Activated CD4-positive, alpha-beta T cell treated with anti-CD3 and anti-CD28 coated beads, Interleukin-2, amount 50 U/mL, for 24 hours (primary cell): ENCODE data around the gene C2orf49.
"Not testable (repeated sequence)": the region's sequence is repeated elsewhere in the genome, so short reads cannot be mapped to it uniquely, and the experiment has no call there.

Experiments used
- DNase-seq, 2 donors: peaks; one replicate each; pipeline ENCODE4 v3.0.0-alpha.2; 2020; ENCODE audit warnings: low read depth in 1 of 2, low spot score in 1 of 2

C2orf49 gene

DNA sequence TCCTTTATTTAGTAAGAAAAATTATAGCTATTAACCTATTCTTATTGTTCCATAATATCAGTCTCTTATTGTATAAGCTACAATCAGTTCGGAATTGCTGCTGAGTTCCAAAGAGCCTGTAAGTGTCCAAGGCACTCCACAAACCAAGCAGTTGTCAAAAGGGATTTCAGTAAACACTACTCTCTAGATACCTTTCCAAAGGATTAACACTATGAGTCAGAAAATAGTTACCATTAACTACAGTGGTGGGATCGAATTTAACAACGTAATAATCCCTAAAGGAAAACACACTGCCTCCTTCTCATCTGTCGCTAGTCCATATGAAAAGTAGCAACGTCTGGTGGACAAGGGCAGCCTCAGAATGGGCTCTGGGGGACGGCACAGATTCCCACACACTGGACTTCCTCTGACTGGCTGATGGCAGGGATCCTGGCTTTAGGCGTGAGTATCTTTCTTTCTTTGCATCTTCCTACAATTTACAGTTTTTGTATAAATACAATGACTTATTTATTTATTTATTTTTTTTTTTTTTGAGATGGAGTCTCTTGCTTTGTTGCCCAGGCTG lies 16.6 kb upstream of the C2orf49 start:
- DNase-seq: no peak

DNA sequence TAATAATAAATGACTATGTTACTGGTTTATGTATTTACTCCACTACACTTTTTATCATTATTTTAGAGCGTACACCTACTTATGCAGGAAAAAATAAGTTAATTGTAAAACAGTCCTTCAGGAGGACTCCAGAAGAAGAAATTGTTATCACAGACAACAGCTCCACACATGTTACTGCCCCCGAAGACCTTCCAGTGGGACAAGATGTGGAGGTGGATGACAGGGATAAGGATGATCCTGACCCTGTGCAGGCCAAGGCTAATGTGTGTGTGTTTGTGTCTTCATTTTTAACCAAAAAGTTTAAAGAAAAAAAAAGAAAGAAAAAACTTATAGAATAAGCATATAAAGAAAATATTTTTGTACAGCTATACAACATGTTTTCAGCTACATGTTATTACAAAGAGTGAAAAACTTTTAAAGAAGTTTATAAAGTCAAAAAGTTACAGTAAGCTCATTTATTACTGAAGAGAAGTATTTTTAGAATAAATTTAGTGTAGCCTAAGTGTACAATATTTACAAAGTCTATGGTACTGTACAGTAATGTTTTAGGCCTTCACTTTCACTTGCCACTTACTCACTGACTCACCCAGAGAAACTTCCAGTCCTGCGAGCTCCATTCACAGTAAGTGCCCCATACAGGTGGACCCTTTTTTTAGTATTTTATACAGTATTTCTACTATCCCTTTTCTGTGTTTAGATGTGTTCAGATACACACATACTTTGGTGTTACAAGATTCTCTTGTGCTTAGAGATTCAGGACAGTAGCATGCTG lies 15.3 kb upstream of the C2orf49 start:
- DNase-seq: no peak

DNA sequence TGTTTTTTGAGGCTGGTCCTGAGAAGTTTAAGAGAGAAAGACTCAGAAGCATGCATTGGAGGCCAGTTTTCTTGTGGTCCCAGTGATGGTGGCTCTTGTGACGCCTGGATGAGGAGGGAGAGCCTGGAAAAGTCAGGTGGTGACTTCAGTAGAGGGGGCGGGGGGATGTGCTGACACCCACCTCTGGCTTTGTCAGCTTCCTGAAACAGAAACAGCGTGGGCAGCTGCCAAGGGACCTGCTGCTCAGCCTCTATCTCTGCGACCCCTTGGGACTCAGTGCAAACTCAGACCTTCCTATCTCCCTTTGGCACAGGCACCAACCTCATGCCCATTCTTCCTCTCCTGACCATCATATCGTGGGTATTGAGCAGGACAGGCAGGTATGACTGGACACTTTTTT lies 14.2 kb upstream of the C2orf49 start:
- DNase-seq: no peak

DNA sequence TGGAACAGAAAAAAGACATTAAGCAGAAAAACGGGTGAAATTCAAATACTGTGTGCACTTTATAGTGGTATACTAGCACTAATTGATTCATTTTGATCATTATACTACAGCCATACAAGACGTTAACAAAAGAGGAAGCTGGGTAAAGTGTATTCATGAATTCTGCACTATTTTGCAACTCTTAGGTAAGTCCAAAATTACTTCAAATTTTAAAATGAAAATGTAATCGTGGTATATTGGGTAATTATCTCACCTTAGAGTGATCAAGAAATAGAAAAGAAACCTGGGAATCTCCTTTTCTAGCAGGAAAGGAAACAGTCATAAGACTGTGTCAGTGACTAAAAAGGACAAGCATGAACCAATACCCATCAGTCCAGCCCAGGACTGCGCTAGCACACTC lies 13.2 kb upstream of the C2orf49 start:
- DNase-seq: no peak

DNA sequence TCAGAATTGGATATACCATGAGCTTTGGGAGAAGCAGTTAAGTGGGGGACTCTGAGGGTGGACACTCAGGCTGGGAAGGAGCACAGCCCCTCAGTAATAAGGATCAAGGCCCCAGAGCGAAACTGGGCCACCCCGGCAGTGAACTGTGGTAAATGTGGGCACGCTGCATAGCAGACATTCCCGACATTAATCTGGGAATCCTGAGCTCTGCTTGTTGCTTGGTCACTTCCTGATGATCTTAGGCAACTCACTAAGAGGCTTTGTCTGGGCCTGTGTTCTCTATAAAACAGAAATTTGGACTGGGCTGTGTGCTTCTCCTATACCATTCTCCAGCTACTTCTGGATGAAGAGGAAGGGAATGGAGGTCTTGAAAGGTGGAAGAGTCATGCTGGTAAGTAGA lies 12.6 kb upstream of the C2orf49 start:
- DNase-seq: no peak

DNA sequence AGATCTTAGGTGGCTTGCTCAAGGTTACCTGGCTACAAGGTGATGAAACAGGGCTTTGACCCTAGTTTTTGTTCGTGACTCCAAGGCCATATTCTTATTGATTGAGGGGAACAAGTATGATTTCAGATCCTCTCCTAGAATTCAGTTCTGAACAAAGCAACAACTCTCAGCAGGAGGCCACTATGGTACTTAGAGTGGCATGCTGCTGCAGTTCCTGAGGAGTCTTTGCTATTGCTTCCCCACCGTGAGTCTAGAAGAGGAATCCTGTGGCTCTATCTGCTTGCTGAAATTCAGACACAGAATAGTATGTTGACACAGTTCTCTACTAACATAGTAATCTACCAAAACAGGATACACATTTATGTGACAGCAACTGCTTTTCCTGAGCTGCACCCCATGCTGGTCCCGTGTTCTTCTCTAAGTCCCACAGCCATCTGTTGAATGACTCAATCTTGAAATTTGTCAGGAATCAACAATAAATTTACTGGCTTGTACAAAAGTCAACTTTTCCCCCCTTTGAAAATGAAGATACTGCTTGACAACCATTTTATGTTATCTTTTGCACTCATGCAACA lies 11.9 kb upstream of the C2orf49 start:
- DNase-seq: no peak

DNA sequence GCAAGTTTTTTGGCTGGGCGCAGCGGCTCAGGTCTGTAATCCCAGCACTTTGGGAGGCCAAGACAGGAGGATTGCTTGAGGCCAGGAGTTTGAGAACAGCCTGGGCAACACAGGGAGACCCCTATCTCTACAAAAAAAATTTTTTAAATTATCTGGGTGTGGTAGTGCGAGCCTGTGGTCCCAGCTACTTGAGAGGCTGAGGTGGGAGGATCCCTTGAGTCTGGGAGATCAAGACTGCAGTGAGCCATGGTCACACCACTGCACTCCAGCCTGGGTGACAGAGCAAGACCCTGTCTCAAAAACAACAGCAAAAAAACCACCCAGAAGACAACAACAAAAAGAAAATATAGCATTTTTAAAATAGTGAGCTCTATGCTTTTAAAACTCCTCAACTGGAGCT lies 10.1 kb upstream of the C2orf49 start:
- not testable (repeated sequence) for DNase-seq

DNA sequence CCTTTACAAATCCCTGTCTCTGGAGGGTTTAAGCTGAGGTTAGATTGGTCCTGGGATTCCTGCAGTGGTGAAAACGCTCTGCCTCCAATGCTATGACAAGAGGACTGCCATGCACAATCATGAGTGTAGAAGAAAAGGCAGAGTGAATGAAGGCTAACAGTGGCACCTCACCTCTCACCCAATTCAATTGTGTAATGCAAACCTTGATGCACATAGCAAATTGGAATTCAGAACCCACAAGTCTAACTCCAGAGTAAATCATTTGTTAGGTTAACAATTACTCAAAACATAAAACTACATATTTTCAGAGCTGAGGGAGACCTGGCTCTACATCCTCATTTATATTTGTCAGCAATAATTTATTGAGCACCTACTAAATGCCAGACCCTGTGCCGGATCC lies 9.7 kb upstream of the C2orf49 start:
- DNase-seq: no peak

DNA sequence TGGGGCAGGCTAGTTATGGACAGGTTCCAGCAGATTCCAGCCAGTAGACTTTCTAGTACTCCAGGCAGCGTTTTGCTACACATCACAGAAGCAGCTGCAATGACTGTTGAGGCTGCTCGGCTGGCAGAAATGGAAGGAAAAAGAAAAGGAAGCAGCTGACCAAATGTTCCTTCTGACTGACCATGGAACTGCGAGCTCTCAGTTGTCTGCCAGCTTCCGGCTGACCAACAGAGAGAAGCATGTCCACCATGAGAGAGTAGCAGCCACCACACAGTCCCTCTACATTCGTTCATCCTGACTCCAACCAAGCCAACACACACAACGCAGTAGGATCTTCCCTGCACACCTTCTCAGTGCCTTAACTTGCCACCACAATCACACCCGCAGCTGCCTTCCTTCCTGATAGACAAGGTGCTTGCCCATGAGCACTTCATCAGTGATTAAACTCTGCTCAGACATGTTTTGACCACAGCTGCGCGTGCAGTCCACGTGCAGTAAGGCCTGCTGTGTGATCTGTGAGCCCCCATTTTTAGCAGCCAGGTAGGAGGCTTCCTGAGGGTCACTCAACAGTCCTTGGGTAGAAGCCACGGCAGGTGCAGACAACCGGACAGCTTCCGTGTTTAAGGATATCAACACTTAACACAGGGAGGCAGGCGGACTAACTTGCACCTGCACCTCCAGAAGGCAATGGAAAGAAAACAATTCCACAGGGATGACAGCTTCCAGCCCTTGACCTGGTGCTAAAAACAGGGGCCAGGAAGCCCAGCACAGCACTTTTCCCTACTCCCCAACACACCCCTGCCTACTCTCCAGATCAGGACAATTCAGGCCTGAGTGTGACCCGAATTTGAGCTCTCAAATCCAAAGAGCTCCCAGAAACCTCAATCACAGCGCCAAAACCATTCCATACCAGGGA lies 8.8 kb upstream of the C2orf49 start:
- DNase-seq: peak in 1 of 2 donors; percentile 2

DNA sequence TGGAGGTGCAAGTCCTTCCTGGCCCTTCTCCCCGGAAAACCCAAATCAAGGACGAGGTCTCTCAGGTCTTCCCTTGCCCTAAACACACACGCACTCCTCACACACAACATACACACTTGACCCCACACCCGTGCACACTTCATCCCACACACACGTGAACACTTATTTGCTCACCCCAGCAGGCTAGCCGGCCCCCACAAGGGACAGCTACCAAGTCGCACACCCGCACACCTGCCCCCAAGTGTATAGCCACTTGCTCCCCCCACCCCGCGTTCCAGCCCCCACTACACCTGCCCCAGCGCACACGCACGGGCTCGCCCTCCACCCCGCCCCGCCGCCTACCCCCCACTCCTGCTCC lies 8.2 kb upstream of the C2orf49 start:
- peak in 1 of 2 donors; percentile 3 for DNase-seq

DNA sequence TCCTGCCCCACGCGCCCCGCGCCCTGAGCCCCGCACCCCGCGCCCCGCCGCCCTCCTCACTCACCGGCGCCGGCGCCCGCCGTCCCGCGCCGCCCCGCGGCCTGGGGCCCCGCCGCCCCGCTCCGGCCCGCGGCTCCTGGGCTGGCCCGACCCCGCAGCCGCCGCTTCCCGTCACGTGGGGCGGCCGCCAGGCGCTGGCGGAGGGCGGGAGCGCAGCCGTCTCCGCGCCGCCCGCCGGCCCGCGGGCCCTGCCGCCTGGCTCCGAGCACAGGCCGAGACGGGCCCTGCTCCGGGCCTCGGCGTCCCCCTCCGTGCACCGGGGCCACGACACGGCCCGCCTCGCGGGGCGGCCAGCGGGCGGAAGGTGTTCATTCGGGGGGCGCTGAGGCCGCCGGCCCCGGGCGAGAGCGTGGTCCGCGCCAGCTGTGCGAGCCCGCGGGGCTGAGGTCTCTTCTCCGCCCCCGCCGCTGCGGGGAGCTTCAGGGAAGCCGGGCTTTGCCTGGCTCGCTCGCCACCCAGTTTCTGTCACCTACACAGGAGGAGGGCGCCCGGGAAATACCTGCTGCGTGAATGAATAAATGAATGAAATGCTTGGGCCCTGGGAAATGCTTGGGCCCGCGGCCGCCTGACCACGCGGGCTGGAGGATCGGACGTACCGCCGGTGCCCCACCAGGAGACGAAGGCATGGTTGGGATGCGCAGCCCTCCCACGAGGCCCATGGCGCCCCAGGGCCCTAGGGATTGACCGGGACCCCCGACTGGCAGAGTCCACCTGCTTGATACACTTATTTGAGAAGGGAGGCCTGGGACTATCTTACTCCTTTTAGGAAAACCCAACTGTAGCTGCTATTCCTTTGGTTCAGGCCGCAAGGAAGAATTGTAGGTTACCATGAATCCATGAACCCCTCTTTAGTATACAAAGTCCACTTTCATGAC lies 7.5 kb upstream of the C2orf49 start, which contains the start of gene TGFBRAP1:
Gene TGFBRAP1 (minus strand): TSS at position 175 of the 935 bp plus-strand sequence. CDS start 21,434 bp downstream, outside the sequence.
- peak; percentile 22 to 34 for DNase-seq

DNA sequence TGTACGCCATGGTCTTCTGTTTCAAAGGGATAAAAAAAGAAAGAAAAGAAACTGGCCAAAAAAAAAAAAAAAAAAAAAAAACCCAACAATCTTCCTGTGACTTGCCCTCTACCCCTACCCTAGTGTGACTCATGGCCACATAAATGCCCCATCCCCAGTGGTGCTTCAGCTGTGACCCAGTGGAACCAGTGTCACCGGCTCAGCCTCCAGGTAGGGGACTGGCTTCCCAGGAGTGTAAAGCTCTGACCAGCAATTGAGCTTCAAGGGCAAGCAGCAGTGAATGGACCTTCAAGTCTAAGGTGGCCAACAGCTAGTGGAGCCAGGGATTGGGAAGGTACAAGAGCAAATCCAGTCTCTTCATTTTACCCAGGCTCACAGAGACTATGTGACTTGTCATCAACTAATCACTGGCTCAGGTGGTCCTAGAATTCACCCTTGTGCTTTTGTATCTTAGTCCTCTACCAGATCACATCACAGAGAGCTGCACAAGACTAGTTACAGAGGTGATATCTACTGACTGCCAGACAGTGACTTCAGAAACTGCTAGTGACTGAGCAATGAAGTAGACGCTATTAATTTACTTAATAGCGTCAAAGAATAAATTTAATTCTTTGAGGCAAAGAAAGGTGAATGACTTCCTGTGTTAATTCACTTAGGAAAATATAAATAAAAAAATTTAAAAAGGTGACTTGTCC lies 6.5 kb upstream of the C2orf49 start:
- no peak for DNase-seq

DNA sequence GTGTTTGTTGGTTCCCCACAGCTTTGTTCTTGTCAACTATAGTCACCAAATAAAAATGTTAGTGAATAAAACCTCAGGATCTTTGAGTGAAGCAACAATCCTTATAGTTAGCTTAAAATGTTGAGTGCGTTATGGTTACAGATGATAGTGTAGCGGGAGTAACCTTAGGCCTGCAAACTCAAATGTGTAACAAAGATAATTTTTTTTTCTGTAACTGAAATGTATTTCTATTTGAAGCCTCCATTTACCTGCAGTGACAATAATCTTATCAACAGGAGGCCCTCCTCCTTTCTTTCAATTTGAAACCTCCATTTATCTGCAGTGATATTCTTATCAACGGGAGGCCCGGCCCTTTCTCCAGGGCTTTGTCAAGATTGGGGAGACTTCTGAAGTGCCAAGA lies 3.1 kb upstream of the C2orf49 start:
- DNase-seq: no peak

DNA sequence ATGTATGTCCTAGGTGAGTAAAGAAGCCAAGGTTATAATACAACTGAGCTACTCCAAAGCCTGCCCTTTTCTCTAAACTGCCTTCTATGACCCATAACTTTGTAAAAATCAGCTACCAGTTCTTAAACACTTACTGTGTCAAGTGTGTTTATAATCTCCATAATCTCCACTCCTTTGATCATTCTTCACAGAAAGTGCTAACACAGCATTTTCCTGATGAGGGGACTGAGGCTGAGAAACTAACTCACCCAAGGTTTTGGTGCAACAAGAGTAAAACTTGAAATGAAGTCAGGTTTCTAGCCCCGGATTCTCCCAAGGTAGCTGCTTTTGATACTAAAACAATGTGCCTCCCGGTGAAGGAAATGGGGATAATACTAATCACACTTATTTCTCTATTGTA lies 1.9 kb upstream of the C2orf49 start:
- DNase-seq: no peak

DNA sequence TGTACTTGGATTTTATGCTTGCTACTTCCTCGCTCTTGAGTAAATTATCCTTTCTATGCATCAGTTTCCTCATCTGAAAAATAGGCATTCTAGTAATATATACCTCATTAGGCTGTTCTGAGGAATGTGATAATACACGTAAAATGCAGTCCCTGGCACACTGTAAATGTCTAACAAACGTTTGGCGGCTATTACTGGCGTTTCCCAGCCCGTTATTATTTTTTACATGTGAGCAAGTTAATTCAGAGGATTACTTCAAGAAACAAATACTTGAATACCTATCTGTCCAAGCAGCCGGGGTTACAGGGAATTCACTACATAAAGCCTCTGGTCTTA lies 586 bp upstream of the C2orf49 start:
- DNase-seq: no peak

DNA sequence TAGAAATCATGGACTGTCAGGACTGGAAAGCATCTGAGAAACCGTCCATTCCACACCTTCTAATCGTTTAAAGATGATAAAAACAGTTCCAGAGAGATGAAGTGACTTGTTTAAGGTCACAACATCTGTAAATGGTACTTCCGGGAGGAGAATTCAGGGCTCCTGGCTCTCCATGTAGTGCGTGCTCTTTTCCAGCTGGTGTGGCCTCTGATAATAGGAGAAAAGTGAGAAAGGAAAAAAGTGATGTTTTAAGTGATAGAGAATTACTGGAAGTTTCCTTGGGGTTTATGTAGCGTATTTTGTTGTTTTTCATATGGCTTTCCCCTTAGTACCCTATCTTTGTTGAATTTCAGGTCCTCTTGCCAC lies 663 bp downstream of the C2orf49 start:
- no peak for DNase-seq

DNA sequence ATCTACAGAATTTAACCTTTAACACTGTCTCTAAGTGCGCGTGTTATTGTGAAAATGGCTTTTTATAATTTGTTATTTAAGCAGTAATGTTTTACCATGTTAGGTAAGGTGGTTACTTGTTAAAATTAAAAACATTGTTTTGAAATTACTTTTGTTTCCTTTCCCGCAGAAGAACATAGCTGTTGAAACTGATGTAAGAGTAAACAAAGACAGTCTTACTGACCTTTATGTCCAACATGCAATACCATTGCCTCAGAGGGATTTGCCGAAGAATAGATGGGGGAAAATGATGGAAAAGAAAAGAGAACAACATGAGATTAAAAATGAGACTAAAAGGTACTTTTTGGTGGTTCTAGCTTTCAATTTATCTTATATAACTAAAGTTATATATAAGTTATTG lies 2.1 kb downstream of the C2orf49 start:
- no peak for DNase-seq

DNA sequence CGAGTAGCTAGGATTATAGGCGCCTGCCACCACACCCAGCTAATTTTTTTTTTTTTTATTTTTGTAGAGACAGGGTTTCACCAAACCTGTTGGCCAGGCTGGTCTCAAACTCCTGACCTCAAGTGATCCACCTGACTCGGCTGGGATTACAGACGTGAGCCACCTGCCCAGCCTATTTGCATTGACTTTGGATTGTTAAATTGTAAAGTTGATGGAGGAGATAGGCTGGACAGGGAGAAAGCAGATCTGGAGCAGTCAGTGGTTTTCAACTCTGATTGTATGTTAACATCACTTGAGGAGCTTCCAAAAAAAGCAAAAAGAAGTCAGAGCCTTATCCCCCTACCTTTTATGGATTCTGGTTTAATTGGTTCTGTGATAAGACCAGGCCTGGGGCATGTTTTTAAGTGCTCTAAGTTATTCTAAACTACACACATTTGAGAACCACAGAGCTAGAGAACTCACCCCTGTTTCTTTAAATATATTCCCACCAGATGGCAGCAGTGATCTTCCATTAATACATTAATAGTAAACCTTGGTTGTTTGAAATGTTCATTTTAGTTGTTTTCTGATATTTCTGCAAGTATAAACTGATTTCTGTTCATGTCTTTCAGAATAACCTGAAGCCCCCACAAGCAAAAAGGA lies 7.5 kb downstream of the C2orf49 start:
- no peak for DNase-seq

DNA sequence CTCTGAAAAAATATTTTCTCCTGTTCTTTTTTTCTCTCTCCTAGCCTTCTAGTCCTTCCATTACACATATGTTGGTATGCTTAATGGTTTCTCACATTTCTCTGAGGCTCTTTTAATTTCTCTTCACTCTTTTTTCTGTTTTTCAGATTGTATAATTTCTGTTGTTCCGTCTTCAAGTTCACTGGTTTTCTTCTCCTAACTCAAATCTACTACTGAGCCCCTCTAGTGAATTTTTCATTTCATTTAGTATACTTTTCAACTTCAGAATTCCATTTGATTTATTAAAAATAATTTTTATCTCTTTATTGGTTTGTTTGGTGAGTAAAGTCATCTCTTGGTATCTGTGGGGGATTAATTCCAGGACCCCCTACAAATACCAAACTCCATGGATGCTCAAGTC lies 19.8 kb downstream of the C2orf49 start:
- DNase-seq: no peak

DNA sequence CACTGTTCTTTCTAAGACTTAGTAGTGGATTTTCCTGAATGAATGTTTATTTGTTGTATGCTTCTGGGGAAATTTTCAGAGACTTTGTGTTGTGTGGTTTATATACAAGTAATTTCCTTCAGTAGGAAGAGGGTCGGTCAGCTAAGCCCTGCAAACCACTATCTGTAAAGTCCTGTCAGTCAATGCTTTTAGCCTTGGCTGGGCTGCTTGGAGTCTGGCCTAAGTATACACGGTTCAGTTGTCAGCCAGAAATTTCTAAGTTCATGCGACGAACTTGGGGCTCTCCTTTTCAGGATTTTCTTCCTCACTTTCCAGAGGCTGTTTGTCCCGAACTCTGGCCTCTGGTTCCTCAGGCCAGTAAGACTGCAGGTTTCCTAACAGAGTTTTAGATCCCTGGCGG lies 21.3 kb downstream of the C2orf49 start:
- DNase-seq: no peak
